ENCODE data around the gene TTC39B. TPM values are rescaled to one million over a fixed set of nuclear protein-coding genes. Genes with fewer than 3 reads are reported as not detected.

The TTC39B gene
- total and polyA plus RNA-seq, 2 of the 8 experiments (the other 6 are each of a cell fraction or from before 2014, with no cell fraction given), result 1.6 to 10.9 TPM

- FAIRE-seq (no peak), DNase-seq (ENCODE audit: low read depth in 1 of 2, low spot score in 2 of 2) (no peak)
- H2BK12ac ChIP-seq (ENCODE audit: low read depth, low read length), result no peak overlapping the region
- H3K56ac ChIP-seq (replicated peaks; ENCODE audit: insufficient read length, low read depth, low read length), result no peak overlapping the region
- no peak overlapping the region for H4K8ac ChIP-seq (ENCODE audit: extremely low read depth, insufficient read depth, low read length)
- H3K14ac ChIP-seq (ENCODE audit: insufficient read length), result no peak overlapping the region
- no peak overlapping the region for H2AK5ac ChIP-seq (ENCODE audit: low read depth, low read length)
- TF ChIP-seq RFX5 (IDR thresholded peaks at IDR 0.05; ENCODE audit: borderline replicate concordance, low read depth, low read length), result no peak
- no peak for TF ChIP-seq KDM4A (IDR thresholded peaks at IDR 0.05; ENCODE audit: low read depth, low read length, severe bottlenecking)
- TF ChIP-seq RNF2 (IDR thresholded peaks at IDR 0.05; ENCODE audit: borderline replicate concordance, low read depth, low read length, missing control alignments, poor library complexity, severe bottlenecking), result no peak
- no peak for TF ChIP-seq SAP30 (IDR thresholded peaks at IDR 0.05; ENCODE audit: insufficient read depth, insufficient replicate concordance, low read length)
- TF ChIP-seq BCL11A (IDR thresholded peaks at IDR 0.05; ENCODE audit: low read depth in 2 of 2, low read length in 2 of 2), result no peak
- no peaks in the 10 kb centered on the region for H3K9me3 ChIP-seq (ENCODE audit: insufficient read depth in 2 of 2, low read depth in 1 of 2, low read length in 1 of 2)
- peaks cover 2 to 8% (median 6%) of the 10 kb centered on the region in 4 experiments; a peak in 5 of 7 replicates for H3K4me1 ChIP-seq (replicated peaks in 1 of 4; ENCODE audit: control insufficient read depth in 3 of 4, insufficient read depth in 4 of 4, low read length in 3 of 4)
- no peaks in the 10 kb centered on the region for H3K23me2 ChIP-seq (ENCODE audit: low read depth, low read length)
- CTCF ChIA-PET (ENCODE audit: partially characterized antibody), result interaction anchor here (0.8 to 1.5 kb wide), 4 partner anchors 15 to 63 kb away, joined by 3 to 8 read pairs (median 4); no protein-coding TSS in a partner anchor
- no peak overlapping the region for H3K4ac ChIP-seq (replicated peaks; ENCODE audit: insufficient read length, low read depth, low read length)
- no peak overlapping the region for H3K18ac ChIP-seq (ENCODE audit: extremely low read depth, low read length)
- POLR2A ChIA-PET (ENCODE audit: partially characterized antibody), result no interaction called here
- no peak overlapping the region for H2AFZ ChIP-seq (ENCODE audit: low read length)
- no peak overlapping the region for H3K4me2 ChIP-seq (ENCODE audit: insufficient read depth in 1 of 2, low read depth in 2 of 2, low read length in 2 of 2)
- no peak overlapping the region for H3K27ac ChIP-seq (ENCODE audit: low read depth, low read length)
- no peak overlapping the region for H4K91ac ChIP-seq (replicated peaks; ENCODE audit: insufficient read length, low read length)
- no peak overlapping the region for H3K4me3 ChIP-seq (ENCODE audit: extremely low read depth in 1 of 4, insufficient read depth in 2 of 4, low read depth in 3 of 4, low read length in 4 of 4)
- H2BK5ac ChIP-seq (ENCODE audit: low read depth, low read length), result no peak overlapping the region
- peaks cover 2% of the 10 kb centered on the region for H3K79me1 ChIP-seq (ENCODE audit: low read depth, low read length)
- no peaks in the 10 kb centered on the region for H3K79me2 ChIP-seq (ENCODE audit: control insufficient read depth in 1 of 2, insufficient read depth in 2 of 2, low read length in 2 of 2)
- no peak overlapping the region for H2BK15ac ChIP-seq (ENCODE audit: low read length)
- H2BK120ac ChIP-seq (replicated peaks; ENCODE audit: low read depth, low read length), result no peak overlapping the region
- H3K23ac ChIP-seq (ENCODE audit: insufficient read length), result no peak overlapping the region
- H4K5ac ChIP-seq (ENCODE audit: insufficient read length, low read depth, low read length), result no peak overlapping the region
- no peaks in the 10 kb centered on the region for H4K20me1 ChIP-seq (replicated peaks in 1 of 2; ENCODE audit: control insufficient read depth in 1 of 2, insufficient read depth in 2 of 2, low read length in 2 of 2)
- no peak overlapping the region for H2BK20ac ChIP-seq (ENCODE audit: low read length)
- H3K27me3 ChIP-seq (replicated peaks in 1 of 4; ENCODE audit: control insufficient read depth in 3 of 4, extremely low read depth in 1 of 4, insufficient read depth in 3 of 4, low read length in 3 of 4), result no peaks in the 10 kb centered on the region
- no peak overlapping the region for H3K9ac ChIP-seq (replicated peaks in 1 of 4; ENCODE audit: extremely low read depth in 1 of 4, low read depth in 3 of 4, low read length in 3 of 4)
- no peaks in the 10 kb centered on the region for H3K36me3 ChIP-seq (ENCODE audit: control insufficient read depth in 2 of 4, insufficient read depth in 4 of 4, low read length in 3 of 4)
Observed at GRCh38 chr9:15246708-15247107, 60.3 kb downstream of the TTC39B start.

All from H1 (cell line).